Measurements from ENCODE around the gene MS4A15.

- TF ChIP-seq CTCF (IDR thresholded peaks at IDR 0.05) (no peak), POLR2A (IDR thresholded peaks at IDR 0.05) (no peak), EP300 (IDR thresholded peaks at IDR 0.05) (no peak)
These were observed 34.7 kb downstream of the MS4A15 start for GRCh38 chr11:60791153-60791933.

Measured in upper lobe of left lung (tissue), 4 donors.